HepG2 (cell line): ENCODE data around the gene SPACDR. TPM values are rescaled to one million over a fixed set of nuclear protein-coding genes. Genes with fewer than 3 reads are reported as not detected.
A peak's percentile ranks its signal among the peaks of the same experiment; 100 is the strongest.

Source experiments
- ARID5B ChIP-seq: IDR thresholded peaks from 2 replicates; pipeline ENCODE4 v1.4.0; 2020; ENCODE audit warnings: mild to moderate bottlenecking, missing genetic modification reagents
- ATF1 ChIP-seq: IDR thresholded peaks from 2 replicates; pipeline ENCODE4 v1.6.1; 2016; ENCODE audit warnings: mild to moderate bottlenecking, control low read depth
- ATF7 ChIP-seq, 2 experiments: fragments of 450-650 bp in 1 of 2; sonication (generic) in 1 of 2; formaldehyde crosslinking in 1 of 2; IDR thresholded peaks; 2 replicates each; pipeline versions ENCODE4 v1.4.0 to v1.6.1; 2016 to 2020; ENCODE audit warnings: antibody characterized with exemption in 1 of 2, mild to moderate bottlenecking in 1 of 2, missing genetic modification reagents in 1 of 2
- CCAR2 ChIP-seq: fragments of 200-400 bp; formaldehyde crosslinking; optimal IDR thresholded peaks from 2 replicates; pipeline ENCODE3; 2018; ENCODE audit warnings: low read depth, mild to moderate bottlenecking, low read length, moderate library complexity
- CSRNP1 ChIP-seq: sonication (generic); formaldehyde crosslinking; IDR thresholded peaks from 2 replicates; pipeline ENCODE4 v1.8.1; 2023; ENCODE audit warnings: mild to moderate bottlenecking, missing genetic modification reagents
- JUN ChIP-seq: sonication (generic); formaldehyde crosslinking; IDR thresholded peaks from 2 replicates; pipeline ENCODE4 v1.4.0; 2020; ENCODE audit warnings: mild to moderate bottlenecking, missing genetic modification reagents
- MED1 ChIP-seq: sonication (generic); formaldehyde crosslinking; IDR thresholded peaks from 2 replicates; pipeline ENCODE4 v1.4.0; 2020; ENCODE audit warnings: missing genetic modification reagents
- MLX ChIP-seq: IDR thresholded peaks from 2 replicates; pipeline ENCODE4 v1.6.1; 2016
- PCBP1 ChIP-seq: fragments of 200-400 bp; formaldehyde crosslinking; IDR thresholded peaks from 2 replicates; pipeline ENCODE4 v1.6.1; 2017; ENCODE audit warnings: mild to moderate bottlenecking, low read depth, low read length, borderline replicate concordance
- PHF20 ChIP-seq: sonication (generic); formaldehyde crosslinking; IDR thresholded peaks from 2 replicates; pipeline ENCODE4 v1.5.0; 2020; ENCODE audit warnings: mild to moderate bottlenecking, missing genetic modification reagents
- PHF5A ChIP-seq: IDR thresholded peaks from one replicate; pipeline ENCODE4 v1.6.1; 2018; ENCODE audit warnings: low read depth, missing genetic modification reagents; ENCODE audit not compliant: unreplicated experiment
- PITX1 ChIP-seq: sonication (generic); formaldehyde crosslinking; IDR thresholded peaks from 2 replicates; pipeline ENCODE4 v1.5.1; 2020; ENCODE audit warnings: mild to moderate bottlenecking, missing genetic modification reagents
- RXRB ChIP-seq: IDR thresholded peaks from 2 replicates; pipeline ENCODE4 v1.6.1; 2016; ENCODE audit warnings: borderline replicate concordance, missing genetic modification reagents, missing compliant biosample characterization
- SMAD3 ChIP-seq: sonication (generic); formaldehyde crosslinking; IDR thresholded peaks from 2 replicates; pipeline ENCODE4 v1.4.0; 2020; ENCODE audit warnings: missing genetic modification reagents
- TGIF2 ChIP-seq: IDR thresholded peaks from 2 replicates; pipeline ENCODE4 v1.6.1; 2016; ENCODE audit warnings: control low read depth, missing compliant biosample characterization
- ZNF33A ChIP-seq: sonication (generic); formaldehyde crosslinking; IDR thresholded peaks from 2 replicates; pipeline ENCODE4 v1.5.1; 2020; ENCODE audit warnings: missing genetic modification reagents, mild to moderate bottlenecking, moderate library complexity, borderline replicate concordance
- ZNF841 ChIP-seq: sonication (generic); formaldehyde crosslinking; IDR thresholded peaks from 2 replicates; pipeline ENCODE4 v1.8.1; 2023; ENCODE audit warnings: missing genetic modification reagents, borderline replicate concordance
- polyA plus RNA-seq, 8 experiments: library from polyadenylated mRNA; depleted of rRNA in 3 of 8; stranded (reverse) in 7 of 8; unstranded in 1 of 8; fragments of >200 nt; fragmentation: Illumina TruSeq in 4 of 8; extraction: Trizol in 4 of 8; gene quantifications; 2 replicates each; pipeline versions ENCODE4 v1.2.1 to v1.2.3, GENCODE V29; 2011 to 2016; ENCODE audit warnings: low read depth in 4 of 8, missing spikeins in 1 of 8, mixed read lengths in 1 of 8; ENCODE audit not compliant: insufficient read depth in 1 of 8
- total RNA-seq, 5 experiments: library from RNA; depleted of rRNA; stranded (reverse); fragments of >200 nt; fragmentation: Illumina TruSeq; extraction: Trizol; gene quantifications; 2 replicates each; pipeline ENCODE4 v1.2.3, GENCODE V29; 2016; ENCODE audit warnings: low read depth in 1 of 5

Gene SPACDR
- total and polyA plus RNA-seq, 2 of the 13 experiments (the other 11 are each of a cell fraction or from before 2014, with no cell fraction given) = 0.41 TPM; not detected in 1

- TF ChIP-seq MED1 (CRISPR knock-in tag) (peak; percentile 31; the same call in 1 of the 2 replicates), ATF7 (IDR thresholded peaks at IDR 0.05) (no peak), ATF7 (CRISPR knock-in tag; IDR thresholded peaks at IDR 0.05) (no peak), TGIF2 (CRISPR knock-in tag) (0 out of 2 replicates have a peak, but pooled peaks have one; percentile 21), ZNF33A (0 out of 2 replicates have a peak, but pooled peaks have one; percentile 39), JUN (CRISPR knock-in tag) (0 out of 2 replicates have a peak, but pooled peaks have one; percentile 18), ARID5B (CRISPR knock-in tag) (peak; percentile 15; the same call in 1 of the 2 replicates), PCBP1 (peak; percentile 75; the same call in 1 of the 2 replicates), PITX1 (peak; percentile 35; the same call in 1 of the 2 replicates), PHF5A (CRISPR knock-in tag) (peak; percentile 37), ZNF841 (CRISPR knock-in tag) (no peak), CCAR2 (no peak), ATF1 (CRISPR knock-in tag) (peak; percentile 79), SMAD3 (CRISPR knock-in tag) (no peak; the same call in 1 of the 2 replicates), PHF20 (peak; percentile 68), RXRB (CRISPR knock-in tag) (no peak), CSRNP1 (peak; percentile 77; the same call in 1 of the 2 replicates), MLX (CRISPR knock-in tag) (no peak)
Observed at GRCh38 chr7:100428199-100428966, 35.7 kb downstream of the SPACDR start, which contains the start of gene ZCWPW1 (continued).
